Measurements from ENCODE around the gene SBSN.
A peak's percentile ranks its signal among the peaks of the same experiment; 100 is the strongest.

The SBSN gene

GRCh38 chr19:35528218-35529038 lies at the start of gene SBSN:
TSS of gene SBSN (minus strand) at chr19:35528311. CDS start at chr19:35528281, 30 bp downstream.
- peak; percentile 64 for DNase-seq (ENCODE audit: low read depth)

DNA sequence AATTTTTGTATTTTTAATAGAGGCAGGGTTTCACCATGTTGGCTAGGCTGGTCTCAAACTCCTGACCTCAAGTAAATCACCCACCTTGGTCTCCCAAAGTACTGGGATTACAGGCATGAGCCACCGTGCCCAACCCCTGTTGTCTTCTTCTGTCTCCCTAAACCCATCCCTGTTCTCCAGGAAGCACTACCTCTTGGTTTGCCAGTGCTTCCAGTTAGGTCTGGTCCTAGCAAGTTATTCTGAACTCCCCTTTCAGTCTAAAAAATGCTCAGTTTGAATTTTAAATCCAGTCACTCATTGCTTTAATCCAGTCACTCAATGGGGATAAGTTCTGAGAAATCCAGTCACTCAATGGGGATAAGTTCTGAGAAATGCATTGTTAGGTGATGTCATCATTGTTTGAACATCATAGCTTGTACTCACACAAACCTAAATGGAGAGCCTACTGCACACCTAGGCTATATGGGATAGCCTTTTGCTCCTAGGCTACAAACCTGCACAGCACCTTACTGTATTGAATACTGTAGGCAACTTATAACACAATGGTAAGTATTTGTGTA lies 43.4 kb upstream of the SBSN start:
- no peak for DNase-seq (ENCODE audit: low read depth)

GRCh38 chr19:35569281-35569781 lies 41.2 kb upstream of the SBSN start:
- no peak for DNase-seq (ENCODE audit: low read depth)

DNA sequence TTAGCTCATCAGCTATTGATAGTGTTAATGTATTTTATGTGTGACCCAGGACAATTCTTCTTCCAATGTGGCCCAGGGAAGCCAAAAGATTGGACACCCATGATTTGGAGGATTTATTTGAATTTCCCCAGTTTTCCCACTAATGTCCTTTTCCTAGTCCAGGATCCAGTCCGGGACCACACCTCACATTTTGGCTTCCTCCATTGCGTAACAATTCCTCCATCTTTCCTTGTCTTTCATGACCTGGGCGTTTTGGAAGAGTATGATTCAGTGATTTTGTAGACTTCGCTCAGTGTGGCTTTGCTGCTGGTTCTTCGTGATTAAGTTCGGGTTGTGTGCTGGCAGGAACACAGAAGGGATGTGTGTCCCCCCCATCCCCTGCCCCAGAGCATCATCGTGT lies 38.6 kb upstream of the SBSN start:
- no peak for DNase-seq (ENCODE audit: low read depth)

DNA sequence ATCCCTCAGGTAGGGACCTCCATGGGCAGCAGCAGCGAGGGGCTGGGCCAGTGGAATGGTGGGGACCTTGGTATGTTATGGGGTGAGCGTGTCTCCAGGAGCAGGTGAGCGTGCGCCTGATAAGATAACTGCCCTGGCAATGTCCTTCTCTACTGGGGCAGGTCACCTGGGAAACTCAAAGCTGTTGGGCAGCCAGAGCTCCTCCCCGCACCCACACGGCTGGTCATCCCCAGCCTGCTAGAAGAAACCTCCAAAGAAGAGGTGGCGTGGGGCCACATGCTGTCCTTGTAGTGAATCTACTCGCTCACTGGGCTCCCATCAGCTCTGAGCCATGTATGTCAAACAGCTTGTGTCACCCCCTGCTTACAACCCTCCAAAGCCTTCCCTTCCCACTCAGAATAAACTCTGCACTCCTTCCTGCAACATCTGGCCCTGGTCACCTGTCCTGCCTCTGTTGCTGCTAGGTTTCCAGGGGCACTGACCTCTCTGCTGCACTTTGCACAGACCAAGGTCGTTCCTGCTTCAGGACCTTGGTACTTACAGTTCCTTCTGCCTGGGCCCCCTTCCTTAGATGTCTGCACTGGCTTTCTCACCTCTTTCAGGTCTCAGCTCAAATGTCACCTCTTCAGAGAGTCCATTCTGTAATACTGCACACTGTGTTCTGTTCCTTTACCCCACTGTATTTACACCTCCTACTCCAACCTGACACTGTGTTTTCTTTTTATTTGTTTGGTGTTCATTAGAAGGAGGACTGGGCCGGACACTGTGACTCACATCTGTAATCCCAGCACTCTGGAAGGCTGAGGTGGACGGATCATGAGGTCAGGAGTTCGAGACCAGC lies 37.1 kb upstream of the SBSN start:
- no peak for DNase-seq (ENCODE audit: low read depth)

- DNase-seq (ENCODE audit: low read depth), result no peak
Measured at GRCh38 chr19:35563207-35563829, 35.2 kb upstream of the SBSN start, which contains the start of gene ATP4A. TSS of gene ATP4A (minus strand) at chr19:35563658. CDS start at chr19:35563629, 29 bp downstream.

DNA sequence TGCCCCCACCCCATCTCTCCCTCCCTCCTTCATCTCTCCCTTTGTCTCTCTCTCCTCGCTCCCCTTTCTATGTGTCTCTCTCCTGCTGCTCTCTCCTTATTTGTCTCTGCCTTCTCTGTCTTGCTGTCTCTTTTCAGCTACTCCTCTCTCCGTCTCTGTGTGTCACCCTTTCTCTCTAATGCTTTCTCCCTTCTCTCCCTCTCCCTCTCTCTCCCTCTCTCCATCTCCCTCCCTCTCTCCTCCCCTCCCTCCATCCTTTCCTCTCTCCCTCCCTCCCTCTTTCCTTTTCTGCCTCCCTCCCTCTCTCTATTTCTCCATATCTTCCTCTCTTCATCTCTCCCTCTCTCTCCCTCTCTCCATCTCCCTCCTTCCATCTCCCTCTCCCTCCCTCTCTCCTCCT lies 34.7 kb upstream of the SBSN start:
- DNase-seq (ENCODE audit: low read depth), result no peak

DNA sequence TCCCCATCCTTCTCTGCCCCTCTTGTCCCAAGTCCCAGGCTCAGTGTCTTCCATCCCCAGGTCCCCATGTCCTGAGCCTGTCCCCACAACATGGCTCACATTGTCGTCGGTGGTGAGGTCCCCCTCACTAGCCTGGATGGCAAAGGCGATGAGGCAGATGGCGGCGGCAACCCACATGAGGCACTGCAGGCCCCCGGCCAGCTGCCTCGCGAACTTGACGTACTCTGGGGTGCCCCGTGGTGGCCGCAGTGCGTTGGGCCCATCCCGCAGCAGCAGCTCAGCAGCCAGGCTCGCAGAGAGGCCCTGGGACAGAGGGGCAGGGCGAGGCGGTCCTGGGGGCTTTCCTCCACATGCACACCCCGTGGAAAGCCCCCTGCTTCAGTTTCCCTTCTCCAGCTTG lies 34.2 kb upstream of the SBSN start:
- DNase-seq (ENCODE audit: low read depth), result no peak

DNA sequence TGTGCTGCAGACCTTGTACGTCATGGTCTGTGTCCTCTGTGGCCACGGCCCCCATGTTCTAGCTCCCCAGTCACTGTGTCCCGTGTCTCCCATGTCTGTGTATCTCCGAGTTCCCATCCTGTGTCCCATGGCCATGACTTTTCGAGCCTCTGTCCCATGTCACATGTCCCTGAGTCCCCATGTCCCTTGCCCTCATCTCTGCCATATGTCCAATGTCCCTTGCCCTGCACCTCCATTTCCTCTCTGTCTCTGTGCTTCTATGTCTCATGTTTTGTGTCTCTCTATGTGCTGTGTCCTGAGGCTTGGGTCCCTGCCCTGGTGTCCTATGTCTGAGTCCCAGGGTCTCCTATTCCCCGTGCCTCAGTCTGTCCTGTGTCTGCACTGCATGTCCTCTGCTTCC lies 33.3 kb upstream of the SBSN start:
- no peak for DNase-seq (ENCODE audit: low read depth)

- DNase-seq (ENCODE audit: low read depth), result no peak
Measured at GRCh38 chr19:35560677-35561076, 32.6 kb upstream of the SBSN start.

- DNase-seq (ENCODE audit: low read depth), result no peak
Measured at GRCh38 chr19:35560271-35560670, 32.2 kb upstream of the SBSN start.

DNA sequence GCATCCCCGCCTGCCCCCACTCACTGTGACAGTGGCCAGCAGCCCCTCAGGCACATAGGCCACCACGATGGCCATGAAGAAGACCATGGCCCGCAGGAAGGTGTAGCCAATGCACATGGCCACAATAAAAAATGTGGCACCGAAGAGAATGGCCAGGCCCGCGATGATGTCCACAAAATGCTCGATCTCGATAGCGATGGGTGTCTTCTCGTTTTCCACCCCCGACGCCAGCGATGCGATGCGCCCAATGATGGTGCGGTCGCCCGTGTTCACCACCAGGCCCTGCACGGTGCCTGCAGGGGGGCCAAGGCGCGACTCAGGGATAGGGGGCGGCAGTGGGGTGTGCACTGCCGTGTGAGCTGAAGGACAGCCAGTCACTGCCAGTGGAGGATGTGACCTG lies 31.7 kb upstream of the SBSN start:
- no peak for DNase-seq (ENCODE audit: low read depth)

GRCh38 chr19:35559281-35559659 lies 31.2 kb upstream of the SBSN start:
- no peak for DNase-seq (ENCODE audit: low read depth)

- no peak for DNase-seq (ENCODE audit: low read depth)
Measured at GRCh38 chr19:35558400-35559280, 30.5 kb upstream of the SBSN start.

- no peak for DNase-seq (ENCODE audit: low read depth)
Measured at GRCh38 chr19:35557539-35558399, 29.7 kb upstream of the SBSN start.

- DNase-seq (ENCODE audit: low read depth), result no peak
Measured at GRCh38 chr19:35556846-35557538, 28.9 kb upstream of the SBSN start.

GRCh38 chr19:35556025-35556590 lies 28.0 kb upstream of the SBSN start:
- DNase-seq (ENCODE audit: low read depth), result no peak

DNA sequence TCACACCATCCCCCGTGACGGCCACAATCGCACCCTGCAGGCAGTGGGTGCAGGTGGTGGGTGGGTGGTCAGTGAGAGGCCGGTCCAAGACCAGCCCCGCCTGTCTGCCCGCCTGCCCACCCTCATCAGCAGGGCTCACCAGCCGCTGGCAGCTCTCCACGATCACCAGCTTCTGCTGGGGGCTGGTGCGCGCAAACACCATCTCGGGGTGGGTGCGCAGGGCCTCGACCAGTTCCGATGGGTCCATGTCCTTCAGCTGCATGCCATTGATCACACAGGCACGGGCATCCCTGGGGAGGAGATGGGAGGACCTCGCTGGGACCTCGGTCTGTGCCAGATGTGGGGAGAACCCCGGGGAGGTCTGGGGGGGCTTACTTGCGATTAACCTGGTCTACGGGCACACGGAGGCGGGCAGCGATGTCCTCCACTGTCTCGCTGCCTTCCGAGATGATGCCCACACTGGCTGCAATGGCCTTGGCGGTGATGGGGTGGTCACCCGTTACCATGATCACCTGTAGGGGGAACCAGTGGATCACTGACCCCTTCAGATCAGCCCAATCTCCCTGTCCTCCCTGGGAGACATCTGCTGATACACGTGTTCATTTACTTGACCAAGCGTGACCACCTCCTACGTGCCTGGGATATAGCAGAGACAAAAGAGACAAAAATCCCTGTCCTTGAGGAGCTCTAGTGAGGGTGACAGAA lies 27.3 kb upstream of the SBSN start:
- no peak for DNase-seq (ENCODE audit: low read depth)

DNA sequence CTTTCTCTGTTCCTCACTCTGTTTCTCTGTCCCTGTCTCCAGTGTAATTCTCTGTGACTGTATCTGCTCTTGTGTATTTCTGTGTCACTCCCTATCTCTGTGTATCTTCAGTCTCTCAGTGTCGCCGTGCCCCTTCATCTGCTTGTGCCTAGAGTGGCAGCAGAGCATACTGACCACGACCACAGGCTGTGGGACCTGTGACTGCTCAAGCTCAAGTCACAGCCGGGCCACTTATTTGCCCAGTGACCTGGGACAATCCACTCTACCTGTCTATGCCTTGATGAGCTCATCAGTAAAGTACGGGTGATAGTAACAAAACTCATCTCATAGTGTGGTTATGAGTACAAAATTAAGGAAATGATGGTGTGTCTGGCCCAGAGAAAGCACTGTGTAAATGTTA lies 26.0 kb upstream of the SBSN start:
- DNase-seq (ENCODE audit: low read depth), result no peak
